Raji (cell line): Measurements from ENCODE around the gene GAS7.

Experiments used
- POLR2A ChIP-seq: IDR thresholded peaks from 2 replicates; pipeline ENCODE4 v1.6.1; 2011; ENCODE audit warnings: low read depth, low read length, control low read depth; ENCODE audit not compliant: insufficient read depth

GAS7 gene

DNA sequence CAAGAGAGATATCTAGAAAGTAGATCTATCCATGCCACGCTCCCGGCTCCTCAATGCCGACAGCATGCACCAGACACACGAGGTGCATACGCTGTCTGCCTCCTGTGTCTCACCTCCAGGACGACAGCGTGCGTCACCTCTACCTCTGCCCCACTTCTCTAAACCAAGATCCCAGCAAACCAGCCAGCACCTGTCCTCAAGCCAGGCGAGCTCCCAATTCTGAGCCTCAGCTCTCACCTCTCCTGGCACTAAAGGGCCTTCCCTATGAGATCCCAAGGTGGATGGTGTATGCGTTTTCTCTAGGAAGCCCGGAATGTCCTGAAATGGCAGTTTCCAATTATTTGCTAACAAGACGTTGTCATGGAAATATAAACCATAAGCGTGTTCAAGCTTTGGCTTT lies 257.1 kb downstream of the GAS7 start:
- no peak for TF ChIP-seq POLR2A

DNA sequence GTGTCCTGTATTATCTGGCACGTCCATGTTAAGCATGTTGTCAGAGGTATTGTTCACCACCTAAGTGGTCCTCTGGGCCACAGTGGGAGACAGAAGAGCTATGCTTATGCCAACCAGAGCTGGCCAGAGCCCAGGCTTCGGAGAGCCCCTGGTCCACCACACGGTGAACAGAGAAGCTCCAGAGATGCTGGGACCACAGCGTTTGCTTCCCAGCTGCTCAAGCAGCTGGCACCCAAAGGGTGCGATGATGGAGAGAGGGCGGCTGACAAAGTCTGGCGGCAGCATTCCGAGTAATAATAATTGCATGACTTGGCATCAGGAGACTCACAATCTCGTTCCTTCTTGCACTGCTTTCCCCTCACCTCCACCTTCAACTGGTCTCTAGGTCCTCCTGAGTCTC lies 257.6 kb downstream of the GAS7 start:
- no peak for TF ChIP-seq POLR2A

DNA sequence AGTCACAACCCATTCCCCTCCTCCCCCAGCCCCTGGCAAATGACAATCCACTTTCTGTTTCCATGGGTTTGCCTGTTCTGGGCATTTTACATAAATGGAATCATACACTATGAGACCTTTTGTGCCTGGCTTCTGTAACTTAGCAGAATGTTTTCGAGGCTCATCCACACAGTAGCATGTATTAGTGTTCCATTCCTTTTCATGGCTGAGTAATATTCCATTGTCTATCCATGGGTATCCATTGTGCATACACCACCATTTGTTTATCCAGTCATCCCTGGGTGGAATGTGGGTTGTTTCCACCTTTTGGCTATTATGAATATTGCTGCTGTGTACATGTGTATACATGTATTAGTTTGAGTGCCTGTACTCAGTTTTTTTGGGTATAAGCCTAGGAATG lies 259.6 kb downstream of the GAS7 start:
- TF ChIP-seq POLR2A, result no peak

DNA sequence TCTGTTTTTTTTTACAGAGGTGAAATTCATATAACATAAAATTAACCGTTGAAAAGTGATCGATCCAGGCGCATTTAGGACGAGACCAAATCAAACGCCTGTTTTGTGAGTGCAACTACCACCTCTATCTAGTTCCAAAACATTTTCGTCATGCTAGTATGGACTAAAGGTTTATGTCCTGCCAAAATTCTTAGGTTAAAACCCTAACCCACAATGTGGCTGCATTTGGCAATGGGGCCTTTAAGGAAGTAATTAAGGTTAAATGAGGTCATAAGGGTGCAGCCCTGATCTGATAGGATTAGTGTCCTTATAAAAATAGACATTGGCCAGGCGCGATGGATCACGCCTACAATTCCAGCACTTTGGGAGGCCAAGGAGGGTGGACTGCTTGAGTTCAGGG lies 260.5 kb downstream of the GAS7 start:
- TF ChIP-seq POLR2A, result no peak

DNA sequence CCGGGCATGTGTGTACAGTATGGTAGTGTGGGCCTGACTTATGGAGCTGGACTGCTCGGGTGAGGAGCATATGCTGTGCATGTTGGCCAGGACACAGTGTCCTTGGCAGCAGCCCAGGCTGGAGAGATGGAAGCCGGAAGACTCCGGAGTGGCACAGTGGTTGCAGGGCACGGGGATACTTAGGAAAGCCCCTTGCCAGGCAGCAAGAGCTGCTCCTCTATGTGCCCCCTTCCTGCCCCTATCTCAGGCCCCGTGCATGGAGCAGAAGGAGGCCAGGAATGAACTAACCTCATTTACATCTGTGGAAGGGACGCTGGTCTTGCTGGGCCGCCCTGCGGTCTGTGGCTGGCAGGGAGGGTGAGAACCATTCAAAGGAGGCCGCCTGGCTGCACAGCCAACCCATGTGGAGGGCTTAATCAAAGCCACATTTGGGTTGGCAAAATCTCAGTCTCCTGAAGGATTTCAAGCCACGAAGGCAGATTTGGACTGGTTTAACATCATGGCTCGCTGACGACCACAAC lies 261.1 kb downstream of the GAS7 start:
- no peak for TF ChIP-seq POLR2A

DNA sequence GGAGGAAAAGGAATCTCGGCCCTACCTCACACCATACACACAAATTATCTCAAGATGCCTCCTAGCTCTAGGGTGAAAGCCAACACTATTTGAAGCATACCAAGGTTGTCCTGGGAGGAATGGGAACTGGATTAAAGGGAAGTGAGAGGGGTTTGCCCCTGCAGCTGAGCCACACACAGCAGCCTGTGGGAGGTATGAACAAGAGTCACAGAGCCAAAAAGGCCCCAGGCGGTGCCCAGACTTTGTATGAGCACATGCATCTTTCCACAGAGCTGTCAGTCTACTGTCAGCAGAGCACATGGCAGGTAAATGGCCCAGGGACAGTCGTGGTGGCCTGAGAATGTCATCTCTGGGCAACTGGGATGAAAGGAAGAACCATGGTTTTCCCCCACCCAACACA lies 262.3 kb downstream of the GAS7 start:
- TF ChIP-seq POLR2A, result no peak

DNA sequence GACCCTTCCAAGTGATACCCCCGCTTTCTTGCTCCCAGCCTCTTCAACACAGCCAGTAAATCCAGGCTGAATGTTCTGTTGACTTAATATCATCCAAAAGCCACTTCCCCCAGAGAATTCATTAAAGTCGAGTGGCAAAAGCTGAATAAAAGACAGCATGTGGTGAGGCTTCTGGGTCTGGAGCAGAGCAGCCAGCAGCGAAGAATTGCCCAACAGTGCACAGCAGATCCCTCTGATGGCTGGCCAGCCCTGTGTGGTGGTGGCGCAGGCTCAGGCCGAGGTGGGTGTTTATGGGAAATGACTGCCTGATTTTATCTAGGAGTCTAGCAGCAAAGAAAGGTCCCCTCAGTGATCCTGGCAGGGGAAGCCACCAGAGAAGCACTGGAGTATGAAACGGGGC lies 263.0 kb downstream of the GAS7 start:
- TF ChIP-seq POLR2A, result no peak

DNA sequence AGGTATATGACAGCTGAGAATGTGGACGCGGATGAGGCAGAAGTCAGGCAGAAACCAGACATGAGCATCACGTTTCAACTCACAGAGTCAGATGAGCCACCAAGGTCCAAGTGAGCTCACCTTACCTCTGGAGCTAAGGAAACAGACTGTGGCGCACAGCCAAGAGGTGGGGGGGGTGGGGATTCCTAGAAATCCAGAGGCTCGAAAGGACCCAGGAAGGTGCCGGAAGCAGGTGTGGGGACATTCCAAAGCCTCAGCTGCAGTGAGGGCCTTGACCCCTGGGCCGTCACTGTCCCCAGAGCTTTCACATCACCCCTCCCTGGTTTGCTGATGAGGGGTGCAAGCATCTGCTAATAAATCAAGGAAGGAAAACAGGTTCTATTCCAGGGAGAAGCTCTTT lies 264.1 kb downstream of the GAS7 start:
- TF ChIP-seq POLR2A, result no peak

DNA sequence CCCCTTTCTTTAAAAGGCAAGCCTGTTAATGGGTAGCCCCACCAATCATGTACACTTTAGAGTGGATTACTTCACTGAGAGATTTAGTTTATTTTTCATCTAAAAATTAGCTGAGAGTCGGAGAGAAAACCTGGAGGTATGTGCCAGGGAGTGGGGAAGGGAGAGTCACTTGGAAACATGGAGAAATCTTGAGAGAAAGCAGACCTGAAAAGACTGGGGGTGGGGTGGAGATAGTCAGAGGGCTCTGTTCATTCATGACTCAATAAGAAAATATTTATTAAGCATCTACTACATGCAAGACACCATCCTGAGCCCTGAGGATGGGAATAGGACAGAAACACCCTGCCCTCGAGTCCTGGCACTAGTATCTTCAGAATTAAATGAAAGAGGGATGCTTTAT lies 265.9 kb downstream of the GAS7 start:
- no peak for TF ChIP-seq POLR2A

DNA sequence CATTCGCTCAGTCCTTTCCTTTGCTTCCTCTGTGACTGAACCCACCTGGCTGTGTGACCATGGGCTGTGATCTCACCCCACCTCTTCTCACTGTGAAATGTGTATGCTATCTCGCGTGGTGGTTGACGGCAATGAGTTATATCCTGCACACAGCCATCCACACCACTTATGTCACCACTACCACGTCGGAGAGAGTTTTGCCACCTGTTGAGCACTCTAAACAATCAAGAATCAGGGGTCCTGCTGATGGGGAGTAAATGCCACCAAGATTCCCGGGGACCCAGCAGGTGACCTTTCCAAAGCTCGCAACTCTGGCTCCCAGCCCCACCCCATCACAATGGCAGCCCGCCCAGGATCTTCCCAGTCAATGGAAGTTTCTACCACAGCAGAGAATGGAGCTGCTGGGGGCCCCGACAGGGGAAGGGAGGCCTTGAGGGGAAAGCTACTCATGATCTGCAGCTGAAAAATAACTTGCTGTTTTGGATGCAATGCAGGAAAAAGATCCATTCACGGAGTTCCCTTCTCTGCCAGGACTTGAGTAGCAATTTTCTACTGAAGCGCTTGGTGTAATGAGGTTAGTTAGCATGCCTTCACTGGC lies 267.2 kb downstream of the GAS7 start:
- no peak for TF ChIP-seq POLR2A

DNA sequence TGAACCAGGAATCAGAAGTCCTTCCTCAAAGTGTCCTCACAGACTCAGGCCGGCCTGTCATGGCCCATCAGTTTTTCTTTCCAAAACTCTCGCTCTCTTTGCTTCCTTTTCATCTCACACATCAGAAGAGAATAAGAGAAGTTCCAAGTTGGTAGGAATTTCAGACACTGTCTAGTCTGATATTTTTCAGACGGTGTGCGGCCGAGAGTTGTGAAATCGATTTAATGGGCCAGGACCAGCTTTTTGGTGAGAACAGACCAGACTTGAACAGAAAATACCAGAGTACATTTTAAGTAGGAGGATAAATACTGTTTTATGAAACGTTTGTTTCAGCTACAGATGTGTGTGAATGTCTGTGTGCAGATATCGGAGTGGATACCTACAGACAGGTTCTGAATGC lies 268.5 kb downstream of the GAS7 start:
- TF ChIP-seq POLR2A, result no peak

DNA sequence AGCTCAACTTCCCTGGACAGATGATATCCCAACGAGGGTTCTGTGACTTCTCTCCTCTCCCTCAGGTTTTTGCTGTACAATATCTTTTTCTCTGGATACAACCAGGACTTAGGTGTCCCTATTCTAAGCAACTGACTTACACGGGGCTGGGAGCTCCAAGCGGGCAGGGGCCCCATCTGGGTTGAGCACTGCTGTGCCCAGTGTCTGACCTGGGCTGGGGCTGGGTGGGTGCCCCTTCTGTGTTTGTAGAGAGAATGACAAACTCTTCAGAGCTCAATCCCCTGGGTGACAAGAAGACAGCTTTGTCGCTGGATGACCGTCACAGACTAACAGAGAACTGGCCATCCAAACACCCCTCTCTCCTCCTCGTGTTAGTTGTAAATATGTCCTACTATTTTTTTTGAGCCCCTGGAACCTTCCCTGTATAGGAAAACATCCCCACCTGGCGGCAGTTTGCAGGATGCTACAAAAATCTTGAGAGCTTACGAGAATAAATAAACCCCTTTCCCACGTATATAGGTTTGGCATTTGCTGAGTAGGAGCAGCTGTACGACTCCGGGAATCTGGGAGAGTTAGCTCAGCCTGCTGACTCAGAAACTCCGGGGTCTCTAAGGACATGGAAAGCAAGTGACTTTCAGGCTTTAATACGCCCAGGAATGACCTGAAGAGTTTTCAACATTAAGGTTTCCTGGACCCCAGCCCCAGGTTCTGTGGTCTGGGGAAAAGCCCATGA lies 269.6 kb downstream of the GAS7 start:
- no peak for TF ChIP-seq POLR2A

DNA sequence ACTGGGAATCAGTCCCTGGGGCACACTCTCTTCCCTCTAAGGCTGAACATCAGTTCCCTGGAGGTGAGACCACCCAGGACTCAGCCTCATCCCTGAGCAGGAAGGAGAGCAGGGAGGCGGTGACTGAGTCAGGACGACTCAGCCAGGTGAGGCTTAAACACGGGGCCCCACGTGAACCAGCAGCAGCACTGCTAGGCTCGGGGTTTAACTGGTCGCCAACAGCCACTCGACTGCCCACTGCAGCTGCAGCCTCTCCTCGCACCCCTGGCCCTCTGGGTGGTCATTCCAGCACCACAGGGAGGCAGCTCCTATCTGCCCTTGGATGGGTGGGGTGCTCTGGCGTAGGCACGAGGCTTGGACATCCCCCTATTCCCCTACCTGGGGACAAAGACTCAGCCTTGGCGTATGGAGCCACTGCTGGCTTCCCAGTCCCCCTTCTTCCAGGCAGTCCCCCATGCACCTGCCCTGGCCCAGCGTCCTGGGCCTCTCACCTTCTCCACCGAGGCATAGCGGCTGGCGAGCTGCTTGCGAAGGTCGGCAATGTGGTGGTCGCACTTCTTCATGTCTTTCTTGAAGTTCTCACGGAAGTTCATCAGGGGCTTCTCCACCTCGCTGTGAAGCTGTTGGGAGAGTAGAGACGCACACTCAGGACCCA lies 272.1 kb downstream of the GAS7 start:
- TF ChIP-seq POLR2A, result no peak

DNA sequence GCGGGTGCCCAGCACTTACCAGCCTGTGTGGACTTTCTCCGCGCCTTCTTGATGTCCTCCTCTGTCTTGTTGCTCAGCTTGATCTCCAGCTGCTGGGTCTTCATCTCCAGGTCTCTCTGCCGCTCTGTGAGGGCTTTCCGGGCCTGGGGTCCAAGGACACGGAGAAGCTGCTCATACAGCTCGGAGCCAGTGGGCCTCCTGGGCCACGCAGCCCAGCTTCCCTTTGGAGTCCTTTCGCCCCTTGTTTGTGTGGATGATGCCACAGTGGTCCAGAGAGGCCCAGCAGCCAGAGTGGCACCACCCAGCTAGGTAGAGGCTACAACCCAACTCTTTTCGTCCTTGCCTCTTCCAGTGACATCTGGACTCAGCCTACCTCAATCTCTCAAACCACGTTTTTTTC lies 272.9 kb downstream of the GAS7 start:
- no peak for TF ChIP-seq POLR2A

DNA sequence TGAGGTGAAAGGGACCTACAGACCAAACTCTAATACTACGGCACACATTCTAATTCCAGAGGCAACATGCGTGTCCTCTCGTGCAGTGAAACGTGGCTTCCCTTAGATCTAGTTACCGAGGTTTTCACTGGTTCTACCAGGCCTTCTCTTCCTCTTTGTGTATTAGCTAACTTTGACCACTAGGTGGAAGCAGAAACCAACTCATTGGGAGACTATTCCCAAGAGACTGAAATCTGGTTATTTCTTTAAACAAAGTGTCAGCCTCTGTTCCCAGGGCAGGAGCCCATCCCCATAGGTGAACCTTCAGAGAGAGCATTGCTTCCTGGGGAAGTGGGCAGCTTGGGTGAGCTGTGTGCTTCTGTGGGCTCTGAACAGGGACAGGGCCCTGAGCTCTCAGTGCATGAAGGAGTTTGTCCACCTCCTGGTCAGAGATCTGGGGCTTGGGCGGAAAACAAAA lies 273.6 kb downstream of the GAS7 start:
- TF ChIP-seq POLR2A, result no peak
